Naive thymus-derived CD8-positive, alpha-beta T cell (primary cell): Measurements from ENCODE around the gene ACVR1. TPM values are rescaled to one million over a fixed set of nuclear protein-coding genes. Genes with fewer than 3 reads are reported as not detected.

ENCODE experiments used
- ATAC-seq, 2 donors: fragments of 150-1000 bp; cut with Tn5 transposase in 1 of 2; sonication (Bioruptor Pico), chemical (Tn5 transposase) in 1 of 2; 1 replicate in 1 of 2; 2 replicates in 1 of 2; pipeline ENCODE4 v1.10.0; 2021; ENCODE audit warnings: mild to moderate bottlenecking in 2 of 2, moderate library complexity in 2 of 2
- POLR2A ChIA-PET: fragments of 350-600 bp; sonication (Branson Sonifier 250); formaldehyde crosslinking; loops from one replicate; lab custom pipeline; 2021; ENCODE audit warnings: antibody characterized with exemption; lab: Charles Lee
- DNase-seq, 10 donors: peaks; one replicate each; pipeline versions ENCODE4 v3.0.0 to v3.0.0-alpha.2; 2020 to 2022
- H3K27ac Mint-ChIP-seq, 10 donors: one replicate each; pipeline ENCODE4 v1.8.0; 2020 to 2022; ENCODE audit warnings: mild to moderate bottlenecking in 10 of 10, mixed read lengths in 10 of 10, moderate library complexity in 4 of 10, inconsistent platforms in 1 of 10
- H3K27me3 Mint-ChIP-seq, 5 donors: one replicate each; pipeline ENCODE4 v1.8.0; 2021 to 2022; ENCODE audit warnings: mixed read lengths in 5 of 5
- H3K36me3 Mint-ChIP-seq, 3 donors: one replicate each; pipeline ENCODE4 v1.8.0; 2020 to 2022; ENCODE audit warnings: mixed read lengths in 3 of 3, mild to moderate bottlenecking in 2 of 3, inconsistent platforms in 1 of 3
- H3K4me1 Mint-ChIP-seq, 4 donors: one replicate each; pipeline ENCODE4 v1.8.0; 2021 to 2022; ENCODE audit warnings: mixed read lengths in 4 of 4
- H3K4me3 Mint-ChIP-seq, 10 donors: one replicate each; pipeline ENCODE4 v1.8.0; 2020 to 2022; ENCODE audit warnings: mild to moderate bottlenecking in 10 of 10, mixed read lengths in 10 of 10, moderate library complexity in 6 of 10, inconsistent platforms in 1 of 10
- H3K9me3 Mint-ChIP-seq, 9 donors: one replicate each; pipeline ENCODE4 v1.8.0; 2020 to 2022; ENCODE audit warnings: mixed read lengths in 9 of 9, mild to moderate bottlenecking in 3 of 9, inconsistent platforms in 1 of 9, moderate library complexity in 1 of 9
- polyA plus RNA-seq, 3 donors: library from polyadenylated mRNA; unstranded; fragments of 300-500 nt; fragmentation: Illumina TruSeq; gene quantifications; one replicate each; pipeline ENCODE4 v1.2.3, GENCODE V29; 2021
- total RNA-seq, 8 experiments: library from RNA in 2 of 8; stranded (reverse) in 2 of 8; gene quantifications; one replicate each; pipeline ENCODE4 v1.2.3 and lab custom pipeline; 2021 to 2026

Gene ACVR1
- total and polyA plus RNA-seq, 5 experiments from 2014 or later: 2.6 to 14.5 (median 4.3) TPM

- POLR2A ChIA-PET: no interaction called here
- Mint-ChIP-seq H3K36me3 (no peaks in the 10 kb centered on the region), H3K27me3 (no peaks in the 10 kb centered on the region), H3K4me3 (no peak overlapping the region), H3K27ac (no peak overlapping the region), H3K4me1 (peaks cover 8 to 40% (median 29%) of the 10 kb centered on the region in 4 donors), H3K9me3 (no peaks in the 10 kb centered on the region)
- DNase-seq (no peak), ATAC-seq (no peak)
Observed at GRCh38 chr2:157867703-157868102, 8.4 kb downstream of the ACVR1 start.

DNA sequence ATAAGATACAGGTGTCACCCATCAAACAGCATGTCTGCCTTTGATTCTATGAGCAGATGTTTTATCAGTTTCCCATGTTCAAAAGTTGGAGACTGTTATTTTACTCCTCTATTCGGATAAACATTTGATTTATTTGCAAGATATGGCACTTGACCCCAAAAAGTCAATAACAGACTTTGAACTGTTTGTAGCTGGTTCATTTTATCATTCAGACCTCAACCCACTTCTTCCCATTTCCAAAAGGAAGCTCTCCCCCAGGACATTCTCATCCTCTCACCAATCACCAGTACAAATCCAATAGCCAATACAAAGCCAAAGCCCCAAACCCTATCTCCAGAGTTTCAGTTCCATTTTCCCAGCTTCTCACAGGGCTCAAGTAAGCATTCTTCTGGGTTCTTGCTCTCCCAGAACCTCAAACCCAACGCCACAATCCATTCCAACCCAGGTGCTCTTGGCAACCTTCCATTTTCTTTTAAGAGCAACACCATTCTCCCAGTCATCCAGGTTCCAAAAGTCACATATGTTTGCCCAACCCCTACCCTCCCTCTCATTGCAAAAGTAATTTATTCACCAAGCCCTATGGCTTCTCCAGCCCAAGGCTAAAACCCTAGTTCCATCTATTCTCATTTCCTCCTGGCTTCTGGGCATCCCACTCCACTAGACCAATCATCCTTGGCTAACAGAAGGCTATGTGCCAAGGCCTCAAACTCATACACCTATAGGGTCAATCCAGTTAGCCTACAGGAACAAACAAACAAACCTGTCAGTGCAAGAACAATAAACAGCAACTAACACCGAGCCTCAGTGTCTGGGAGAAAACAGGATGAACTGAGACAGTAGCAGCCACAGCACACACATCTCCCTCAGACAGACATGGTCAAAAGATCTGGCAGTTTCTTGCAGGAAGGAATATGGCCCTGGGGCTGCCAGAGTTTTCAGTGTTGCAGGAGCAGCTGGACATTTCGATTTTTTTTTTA is 9.2 kb downstream of the ACVR1 start:
- no peaks in the 10 kb centered on the region for H3K36me3 Mint-ChIP-seq
- no peak for ATAC-seq
- no peaks in the 10 kb centered on the region for H3K9me3 Mint-ChIP-seq
- no peak overlapping the region for H3K4me3 Mint-ChIP-seq
- peaks cover 7 to 40% (median 24%) of the 10 kb centered on the region in 4 donors for H3K4me1 Mint-ChIP-seq
- no peaks in the 10 kb centered on the region for H3K27me3 Mint-ChIP-seq
- DNase-seq: no peak
- POLR2A ChIA-PET: interaction anchor here (1.9 kb wide), 1 partner anchor 9 kb away, joined by 5 read pairs; the partner anchor contains the start of gene ACVR1
- peak overlapping the region in 2 of 10 donors; percentile 1 to 18 for H3K27ac Mint-ChIP-seq

DNA sequence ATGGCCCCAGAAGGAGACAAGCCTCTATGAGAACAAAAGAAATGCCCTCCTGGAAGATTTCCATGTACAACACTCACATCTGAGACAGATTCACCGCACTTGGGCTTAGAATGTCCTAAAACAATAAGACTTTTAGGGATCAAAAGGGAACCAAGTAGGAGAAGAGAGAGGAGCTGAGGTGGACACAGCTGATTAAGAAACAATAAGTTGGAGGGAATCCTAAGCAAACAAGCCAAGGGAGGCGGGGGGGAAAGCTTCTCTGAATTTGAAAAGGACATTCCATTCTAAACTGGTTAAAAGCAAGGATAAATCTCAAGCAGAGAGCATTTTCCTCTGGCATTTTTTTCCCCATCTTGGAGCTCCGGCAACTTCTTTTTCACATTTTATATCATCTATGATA is 9.9 kb downstream of the ACVR1 start:
- Mint-ChIP-seq H3K27me3 (no peaks in the 10 kb centered on the region), H3K27ac (no peak overlapping the region), H3K36me3 (no peaks in the 10 kb centered on the region), H3K9me3 (no peaks in the 10 kb centered on the region), H3K4me3 (no peak overlapping the region), H3K4me1 (peaks cover 7 to 40% (median 24%) of the 10 kb centered on the region in 4 donors)
- ATAC-seq (no peak), DNase-seq (no peak)
- POLR2A ChIA-PET: interaction anchor here (1.9 kb wide), 1 partner anchor 10 kb away, joined by 5 read pairs; the partner anchor contains the start of gene ACVR1

DNA sequence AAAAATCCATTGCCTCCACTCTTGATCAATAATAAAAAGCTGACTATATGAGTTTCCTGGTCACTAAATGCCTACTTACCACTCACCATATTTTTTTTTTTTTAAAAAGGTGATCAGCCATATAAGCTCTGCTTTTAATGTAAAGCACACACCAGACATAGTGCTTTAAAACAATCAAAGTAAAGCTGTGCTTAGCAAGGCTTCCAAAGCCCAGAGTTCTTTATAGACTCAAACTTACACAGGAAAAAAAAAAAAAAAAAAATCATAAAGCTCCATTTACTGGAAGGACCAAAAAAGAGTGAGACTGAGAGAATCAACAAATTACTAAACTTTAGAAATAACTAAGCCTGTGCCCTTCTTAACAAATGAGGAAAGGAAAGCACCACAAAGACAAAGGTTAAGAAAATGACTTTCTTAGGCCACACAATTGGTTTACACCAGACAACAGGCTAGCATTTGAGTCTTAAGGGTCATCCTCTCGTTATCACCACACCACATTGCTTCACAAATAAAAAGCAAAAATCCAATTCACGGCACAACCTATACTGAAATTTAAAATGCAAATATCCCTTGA is 11.2 kb downstream of the ACVR1 start:
- H3K27me3 Mint-ChIP-seq: no peaks in the 10 kb centered on the region
- H3K4me1 Mint-ChIP-seq: peaks cover 5 to 29% (median 23%) of the 10 kb centered on the region in 4 donors
- POLR2A ChIA-PET: no interaction called here
- no peaks in the 10 kb centered on the region for H3K9me3 Mint-ChIP-seq
- H3K27ac Mint-ChIP-seq: peak overlapping the region in 1 of 10 donors; percentile 25
- H3K36me3 Mint-ChIP-seq: no peaks in the 10 kb centered on the region
- H3K4me3 Mint-ChIP-seq: no peak overlapping the region
- no peak for ATAC-seq
- DNase-seq: no peak

- Mint-ChIP-seq H3K36me3 (peaks cover 0 to 18% (median 10%) of the 10 kb centered on the region in 3 donors), H3K4me1 (peaks cover under 1 to 7% (median 4%) of the 10 kb centered on the region in 4 donors), H3K4me3 (no peak overlapping the region), H3K9me3 (no peaks in the 10 kb centered on the region), H3K27ac (peak overlapping the region in 1 of 10 donors; percentile 57), H3K27me3 (no peaks in the 10 kb centered on the region)
- POLR2A ChIA-PET: no interaction called here
- ATAC-seq (no peak), DNase-seq (no peak)
Observed at GRCh38 chr2:157858846-157859245, 17.3 kb downstream of the ACVR1 start.

- H3K36me3 Mint-ChIP-seq: peaks cover 0 to 18% (median 10%) of the 10 kb centered on the region in 3 donors
- no peaks in the 10 kb centered on the region for H3K9me3 Mint-ChIP-seq
- POLR2A ChIA-PET: no interaction called here
- no peak for ATAC-seq
- H3K4me1 Mint-ChIP-seq: peaks cover 3 to 10% (median 7%) of the 10 kb centered on the region in 4 donors
- DNase-seq: no peak
- peak overlapping the region in 2 of 10 donors; percentile 11 to 76 for H3K27ac Mint-ChIP-seq
- no peaks in the 10 kb centered on the region for H3K27me3 Mint-ChIP-seq
- H3K4me3 Mint-ChIP-seq: no peak overlapping the region
Observed at GRCh38 chr2:157857881-157858280, 18.2 kb downstream of the ACVR1 start.

GRCh38 chr2:157856187-157856515 is 20.0 kb downstream of the ACVR1 start:
- Mint-ChIP-seq H3K27ac (peak overlapping the region in 1 of 10 donors; percentile 3), H3K4me3 (no peak overlapping the region)

DNA sequence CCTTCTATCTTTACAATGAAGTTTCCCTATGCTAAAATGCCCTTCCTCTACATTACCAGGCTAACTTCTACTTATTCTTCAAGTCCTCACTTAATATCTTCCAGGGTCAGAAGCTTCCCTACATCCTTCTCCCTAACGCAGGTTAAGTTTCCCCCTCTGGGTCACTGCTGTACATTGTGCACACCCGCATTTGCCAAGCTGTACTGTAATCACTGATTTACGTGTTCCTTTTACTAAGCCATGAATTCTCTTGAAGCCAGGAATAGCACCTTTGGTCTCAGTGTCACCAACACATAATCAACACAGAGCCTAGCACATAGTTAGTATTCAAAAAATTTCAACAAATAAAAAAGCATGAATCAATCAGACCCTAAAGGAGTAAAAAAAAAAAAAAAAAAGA is 22.3 kb downstream of the ACVR1 start:
- Mint-ChIP-seq H3K36me3 (peaks cover 0 to 27% (median 19%) of the 10 kb centered on the region in 3 donors), H3K4me1 (peaks cover 6 to 16% (median 7%) of the 10 kb centered on the region in 4 donors), H3K27ac (peak overlapping the region in 2 of 10 donors; percentile 5 to 51), H3K4me3 (no peak overlapping the region), H3K9me3 (no peaks in the 10 kb centered on the region), H3K27me3 (no peaks in the 10 kb centered on the region)
- ATAC-seq (no peak), DNase-seq (no peak)
- POLR2A ChIA-PET: no interaction called here

More at GRCh38 chr2:157856187-157856515, 20.0 kb downstream of the ACVR1 start:
- H3K9me3 Mint-ChIP-seq: no peaks in the 10 kb centered on the region
- peaks cover 6 to 16% (median 7%) of the 10 kb centered on the region in 4 donors for H3K4me1 Mint-ChIP-seq
- POLR2A ChIA-PET: no interaction called here
- DNase-seq (no peak), ATAC-seq (no peak)
- H3K36me3 Mint-ChIP-seq: peaks cover 0 to 19% (median 10%) of the 10 kb centered on the region in 3 donors
- H3K27me3 Mint-ChIP-seq: no peaks in the 10 kb centered on the region

- H3K27me3 Mint-ChIP-seq: no peaks in the 10 kb centered on the region
- DNase-seq: no peak
- ATAC-seq: no peak
- peaks cover 6 to 16% (median 7%) of the 10 kb centered on the region in 4 donors for H3K4me1 Mint-ChIP-seq
- POLR2A ChIA-PET: no interaction called here
- H3K4me3 Mint-ChIP-seq: no peak overlapping the region
- peak overlapping the region in 2 of 10 donors; percentile 5 to 17 for H3K27ac Mint-ChIP-seq
- H3K9me3 Mint-ChIP-seq: no peaks in the 10 kb centered on the region
- H3K36me3 Mint-ChIP-seq: peaks cover 0 to 30% (median 23%) of the 10 kb centered on the region in 3 donors
Observed at GRCh38 chr2:157853211-157853610, 22.9 kb downstream of the ACVR1 start.

GRCh38 chr2:157849591-157849990 is 26.5 kb downstream of the ACVR1 start:
- Mint-ChIP-seq H3K4me3 (no peak overlapping the region), H3K9me3 (peaks cover 0 to 1% (median 0%) of the 10 kb centered on the region in 9 donors), H3K27ac (no peak overlapping the region), H3K27me3 (no peaks in the 10 kb centered on the region), H3K4me1 (peaks cover 2 to 22% (median 6%) of the 10 kb centered on the region in 4 donors), H3K36me3 (peaks cover 0 to 32% (median 27%) of the 10 kb centered on the region in 3 donors)
- POLR2A ChIA-PET: no interaction called here
- ATAC-seq (no peak), DNase-seq (no peak)

DNA sequence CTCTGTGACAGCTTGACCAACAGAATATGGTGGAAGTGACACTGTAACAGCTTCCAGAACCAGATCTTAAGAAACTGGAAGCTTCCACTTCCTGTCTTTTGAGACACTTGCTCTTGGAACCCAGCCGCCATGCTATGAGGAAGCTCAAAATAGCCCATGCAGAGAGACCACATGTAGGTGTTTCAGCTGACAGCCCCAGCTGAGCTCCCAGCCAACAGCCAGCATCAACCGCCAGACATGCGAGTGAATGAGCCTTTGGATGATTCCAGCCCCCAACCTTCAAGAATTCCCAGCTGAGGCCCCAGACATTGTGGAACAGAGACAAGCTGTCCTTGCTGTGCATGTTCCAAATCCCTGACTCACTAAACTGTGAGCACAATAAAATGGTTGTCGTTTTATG is 27.9 kb downstream of the ACVR1 start:
- no peak overlapping the region for H3K27ac Mint-ChIP-seq
- no peaks in the 10 kb centered on the region for H3K27me3 Mint-ChIP-seq
- DNase-seq (no peak), ATAC-seq (no peak)
- no peak overlapping the region for H3K4me3 Mint-ChIP-seq
- H3K9me3 Mint-ChIP-seq: peaks cover 0 to 1% (median 0%) of the 10 kb centered on the region in 9 donors
- H3K4me1 Mint-ChIP-seq: peaks cover 5 to 23% (median 6%) of the 10 kb centered on the region in 4 donors
- POLR2A ChIA-PET: no interaction called here
- H3K36me3 Mint-ChIP-seq: peaks cover 0 to 32% (median 23%) of the 10 kb centered on the region in 3 donors

DNA sequence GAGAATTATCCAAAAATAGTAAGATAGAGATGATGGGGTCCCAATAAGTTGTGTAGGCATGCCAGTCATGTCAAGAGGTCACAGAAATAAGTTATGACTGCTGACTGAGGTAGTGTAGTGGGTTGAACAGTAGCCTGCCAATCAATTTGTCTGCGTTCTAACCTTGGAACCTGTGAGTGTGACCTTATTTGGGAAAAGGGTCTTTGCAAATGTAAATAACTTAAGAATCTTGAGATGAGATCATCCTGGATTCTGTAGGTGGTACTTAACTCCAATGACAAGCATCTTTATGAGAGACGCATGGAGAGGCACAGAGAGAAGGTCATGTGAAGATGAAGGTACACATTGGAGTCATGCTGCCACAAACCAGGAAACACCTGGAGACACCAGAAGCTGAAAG is 31.0 kb downstream of the ACVR1 start:
- POLR2A ChIA-PET: no interaction called here
- peaks cover 0 to 25% (median 18%) of the 10 kb centered on the region in 3 donors for H3K36me3 Mint-ChIP-seq
- H3K27me3 Mint-ChIP-seq: no peaks in the 10 kb centered on the region
- no peak overlapping the region for H3K4me3 Mint-ChIP-seq
- ATAC-seq (no peak), DNase-seq (no peak)
- peaks cover 2 to 16% (median 6%) of the 10 kb centered on the region in 4 donors for H3K4me1 Mint-ChIP-seq
- H3K27ac Mint-ChIP-seq: peak overlapping the region in 1 of 10 donors; percentile 13
- peaks cover 0 to 1% (median 0%) of the 10 kb centered on the region in 9 donors for H3K9me3 Mint-ChIP-seq

GRCh38 chr2:157843935-157844334 is 32.2 kb downstream of the ACVR1 start:
- Mint-ChIP-seq H3K4me3 (no peak overlapping the region), H3K27me3 (no peaks in the 10 kb centered on the region), H3K27ac (peak overlapping the region in 1 of 10 donors; percentile 72), H3K36me3 (peaks cover 0 to 19% (median 13%) of the 10 kb centered on the region in 3 donors), H3K9me3 (peaks cover 0 to 1% (median 0%) of the 10 kb centered on the region in 9 donors), H3K4me1 (peaks cover 9 to 23% (median 14%) of the 10 kb centered on the region in 4 donors)
- ATAC-seq (no peak), DNase-seq (no peak)
- POLR2A ChIA-PET: no interaction called here
